ENCODE data around the gene SPRY1. TPM values are rescaled to one million over a fixed set of nuclear protein-coding genes. Genes with fewer than 3 reads are reported as not detected.
A peak's percentile ranks its signal among the peaks of the same experiment; 100 is the strongest.

SPRY1 gene
- total RNA-seq, 4 donors from 2014 or later, result 113 to 381 (median 206) TPM

DNA sequence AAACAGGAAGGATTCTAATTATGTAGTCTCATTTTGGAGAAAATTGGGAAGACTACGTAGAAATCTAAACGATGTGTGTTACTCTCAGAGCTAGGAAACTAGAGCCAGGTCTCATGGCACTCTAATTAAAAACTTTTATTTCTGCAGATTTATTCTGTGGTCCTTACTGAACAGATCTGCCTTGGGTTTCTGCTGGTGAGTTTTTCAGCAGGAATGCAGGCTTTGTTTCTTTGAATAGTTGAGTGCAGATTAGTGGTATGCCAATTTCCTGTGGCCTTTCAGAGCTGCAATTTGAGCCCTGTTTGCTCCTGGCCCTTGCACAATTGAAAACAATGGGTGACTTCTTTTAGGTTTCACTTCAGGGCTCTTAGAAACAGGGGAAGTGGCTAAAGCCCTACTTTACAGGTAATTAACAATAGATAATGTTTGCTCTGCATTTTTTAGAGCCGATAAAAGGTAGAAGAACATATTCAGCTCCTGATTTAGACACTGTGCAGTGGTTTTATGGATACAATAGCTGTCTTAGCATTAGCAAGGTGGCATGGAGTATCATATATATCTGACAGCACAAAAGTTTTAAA, 21.8 kb downstream of the SPRY1 start:
- no peak for DNase-seq (ENCODE audit: low spot score in 2 of 2)
- peak overlapping the region; percentile 51 for H3K27ac ChIP-seq
- 52% methylated on average over 3 of the region's 3 CpGs for WGBS

DNA sequence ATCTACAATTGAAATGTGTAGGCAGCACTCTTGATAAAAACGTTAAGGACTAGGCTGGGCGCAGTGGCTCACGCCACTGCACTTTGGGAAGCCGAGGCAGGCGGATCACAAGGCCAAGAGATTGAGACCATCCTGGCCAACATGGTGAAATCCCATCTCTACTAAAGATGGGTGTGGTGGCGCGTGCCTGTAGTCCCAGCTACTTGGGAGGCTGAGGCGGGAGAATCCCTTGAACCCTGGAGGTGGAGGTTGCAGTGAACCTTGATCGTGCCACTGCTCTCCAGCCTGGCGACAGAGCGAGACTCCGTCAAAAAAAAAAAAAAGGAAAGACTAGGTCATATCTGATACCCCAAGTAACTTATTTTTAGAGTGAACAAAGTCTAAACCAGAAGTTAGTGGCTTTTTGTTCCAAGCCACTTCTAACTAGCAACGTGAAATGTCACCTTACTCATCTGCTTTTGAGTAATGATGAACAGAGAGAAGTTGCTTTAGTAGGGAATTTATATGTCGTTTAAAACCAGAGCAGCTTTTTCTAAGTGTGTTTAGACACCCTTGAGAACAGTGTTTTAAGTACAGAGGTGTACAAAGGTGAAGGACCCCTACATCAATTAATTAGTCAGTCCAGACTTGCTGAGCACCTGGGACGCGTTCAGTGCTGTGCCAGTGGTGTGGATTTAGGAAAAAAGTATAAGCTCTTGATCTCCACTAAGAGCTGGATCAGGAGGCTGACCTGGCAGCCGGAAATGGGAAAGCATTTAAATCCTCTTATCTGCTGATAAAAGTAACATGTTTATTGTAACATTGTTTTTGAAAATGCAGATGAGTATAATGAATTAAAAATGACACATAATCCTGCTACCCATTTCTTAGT, 23.5 kb downstream of the SPRY1 start:
- Histone ChIP-seq H3K27ac (no peak overlapping the region), H3K4me3 (no peak overlapping the region), H3K9me3 (no peaks in the 10 kb centered on the region), H3K4me1 (peaks cover 8% of the 10 kb centered on the region), H3K36me3 (no peaks in the 10 kb centered on the region), H3K27me3 (no peaks in the 10 kb centered on the region)
- DNase-seq (ENCODE audit: low spot score in 2 of 2), result no peak
- 91% methylated on average over 17 of the region's 17 CpGs for WGBS
- TF ChIP-seq POLR2AphosphoS5 (IDR thresholded peaks at IDR 0.05) (no peak), POLR2A (IDR thresholded peaks at IDR 0.05) (no peak), EP300 (IDR thresholded peaks at IDR 0.05) (no peak)
- TF ChIP-seq, protein P1, sequence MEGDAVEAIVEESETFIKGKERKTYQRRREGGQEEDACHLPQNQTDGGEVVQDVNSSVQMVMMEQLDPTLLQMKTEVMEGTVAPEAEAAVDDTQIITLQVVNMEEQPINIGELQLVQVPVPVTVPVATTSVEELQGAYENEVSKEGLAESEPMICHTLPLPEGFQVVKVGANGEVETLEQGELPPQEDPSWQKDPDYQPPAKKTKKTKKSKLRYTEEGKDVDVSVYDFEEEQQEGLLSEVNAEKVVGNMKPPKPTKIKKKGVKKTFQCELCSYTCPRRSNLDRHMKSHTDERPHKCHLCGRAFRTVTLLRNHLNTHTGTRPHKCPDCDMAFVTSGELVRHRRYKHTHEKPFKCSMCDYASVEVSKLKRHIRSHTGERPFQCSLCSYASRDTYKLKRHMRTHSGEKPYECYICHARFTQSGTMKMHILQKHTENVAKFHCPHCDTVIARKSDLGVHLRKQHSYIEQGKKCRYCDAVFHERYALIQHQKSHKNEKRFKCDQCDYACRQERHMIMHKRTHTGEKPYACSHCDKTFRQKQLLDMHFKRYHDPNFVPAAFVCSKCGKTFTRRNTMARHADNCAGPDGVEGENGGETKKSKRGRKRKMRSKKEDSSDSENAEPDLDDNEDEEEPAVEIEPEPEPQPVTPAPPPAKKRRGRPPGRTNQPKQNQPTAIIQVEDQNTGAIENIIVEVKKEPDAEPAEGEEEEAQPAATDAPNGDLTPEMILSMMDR (IDR thresholded peaks at IDR 0.05), result no peak

More for the DNA sequence above, 21.8 kb downstream of the SPRY1 start:
- H3K4me3 ChIP-seq, result no peak overlapping the region
- no peak for TF ChIP-seq POLR2A (IDR thresholded peaks at IDR 0.05)
- TF ChIP-seq, protein P1 (IDR thresholded peaks at IDR 0.05), result no peak
- peak in 1 of 3 donors; percentile 33 for TF ChIP-seq POLR2AphosphoS5 (IDR thresholded peaks at IDR 0.05)
- TF ChIP-seq EP300 (IDR thresholded peaks at IDR 0.05), result no peak
- H3K36me3 ChIP-seq, result no peaks in the 10 kb centered on the region
- H3K9me3 ChIP-seq, result no peaks in the 10 kb centered on the region
- no peaks in the 10 kb centered on the region for H3K27me3 ChIP-seq
- H3K4me1 ChIP-seq, result peaks cover 8% of the 10 kb centered on the region

DNA sequence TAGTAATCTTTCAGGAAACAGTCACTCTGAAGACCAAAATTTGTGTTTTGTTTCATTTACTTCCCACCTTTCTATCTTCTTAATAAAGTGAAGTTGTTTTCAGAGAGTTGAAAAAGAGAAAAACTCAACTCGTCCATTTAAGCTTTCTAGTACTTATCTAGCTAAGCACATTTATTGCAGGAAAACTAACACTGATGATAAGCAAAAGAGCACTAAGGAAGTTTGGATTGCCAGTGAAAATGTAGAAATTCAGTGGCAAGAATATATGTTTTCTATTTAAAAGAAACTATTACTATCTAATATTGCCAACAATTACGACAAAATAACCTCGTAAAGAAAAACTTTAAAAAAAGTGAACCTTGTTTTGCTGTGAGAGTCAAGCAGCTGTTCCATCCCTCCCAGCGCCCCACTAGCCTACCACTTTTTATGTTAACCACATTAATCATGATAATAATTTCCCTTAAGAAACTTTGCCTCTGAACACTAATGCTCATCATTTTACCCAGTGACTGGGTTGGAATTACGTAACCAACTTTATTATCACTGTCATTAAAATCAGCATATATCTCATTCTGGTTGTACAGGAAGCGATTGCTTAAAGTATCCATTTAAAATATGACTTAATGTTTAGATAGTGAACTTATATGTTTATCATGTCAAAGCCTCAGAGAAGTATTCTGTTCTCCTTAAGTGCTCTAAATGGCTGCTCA, 24.8 kb downstream of the SPRY1 start:
- no peak overlapping the region for H3K4me3 ChIP-seq
- TF ChIP-seq, protein P1 (IDR thresholded peaks at IDR 0.05), result no peak
- no peak for TF ChIP-seq POLR2A (IDR thresholded peaks at IDR 0.05)
- no peak overlapping the region for H3K27ac ChIP-seq
- H3K27me3 ChIP-seq, result no peaks in the 10 kb centered on the region
- no peaks in the 10 kb centered on the region for H3K36me3 ChIP-seq
- H3K4me1 ChIP-seq, result peaks cover 8% of the 10 kb centered on the region
- WGBS, result 79% methylated on average over 6 of the region's 6 CpGs
- H3K9me3 ChIP-seq, result no peaks in the 10 kb centered on the region
- DNase-seq (ENCODE audit: low spot score in 2 of 2), result no peak

DNA sequence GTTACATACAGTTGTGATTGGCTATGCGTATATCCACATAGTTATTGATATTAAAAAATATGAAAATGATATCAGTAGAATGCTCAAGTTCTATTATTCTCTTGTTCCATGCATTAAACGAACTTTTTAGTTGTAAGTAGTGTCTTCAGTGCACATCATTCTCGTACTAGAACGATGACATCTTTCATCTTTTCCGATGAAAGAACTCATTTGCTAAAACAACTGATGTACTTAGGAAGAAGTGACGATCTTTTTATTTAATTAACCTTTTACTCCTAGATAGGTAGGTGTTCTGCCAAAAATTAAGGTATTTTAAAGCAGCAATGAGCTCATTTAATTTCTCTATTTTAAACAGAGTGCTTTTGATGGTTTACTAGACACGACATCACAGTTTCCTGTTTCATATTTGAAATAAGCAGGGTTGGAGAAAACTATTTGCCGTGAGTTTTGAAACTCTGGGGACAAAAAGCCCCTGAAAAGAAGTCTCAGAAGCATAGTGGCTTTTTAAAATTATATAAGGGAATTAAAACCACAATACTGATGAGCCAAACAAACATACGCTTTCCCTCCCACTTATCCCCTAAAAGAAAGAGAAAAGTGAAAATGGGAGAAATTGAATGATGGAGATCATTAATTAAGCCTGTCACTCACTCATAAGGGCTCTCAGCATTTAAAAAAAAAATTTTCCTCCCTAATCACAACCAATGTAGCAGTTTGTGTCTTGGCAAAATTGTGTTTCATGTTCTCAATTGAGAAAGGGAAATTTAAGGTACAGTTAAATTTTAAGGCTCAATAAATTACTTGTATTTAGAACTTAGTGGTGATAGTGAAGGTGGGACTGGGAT, 25.6 kb downstream of the SPRY1 start:
- Histone ChIP-seq H3K27me3 (no peaks in the 10 kb centered on the region), H3K4me1 (peaks cover 8% of the 10 kb centered on the region), H3K4me3 (no peak overlapping the region), H3K27ac (no peak overlapping the region), H3K36me3 (no peaks in the 10 kb centered on the region), H3K9me3 (peaks cover 4% of the 10 kb centered on the region)
- DNase-seq (ENCODE audit: low spot score in 2 of 2), result no peak
- no peak for TF ChIP-seq POLR2A (IDR thresholded peaks at IDR 0.05)
- no peak for TF ChIP-seq EP300 (IDR thresholded peaks at IDR 0.05)
- no peak for TF ChIP-seq POLR2AphosphoS5 (IDR thresholded peaks at IDR 0.05)
- TF ChIP-seq, protein P1 (IDR thresholded peaks at IDR 0.05), result no peak
- WGBS, result 79% methylated on average over 9 of the region's 9 CpGs
